Activated CD4-positive, alpha-beta T cell treated with anti-CD3 and anti-CD28 coated beads, Interleukin-2, amount 10 ng/mL, durations not matched to agents 24 days and 14 days (primary cell): Measurements from ENCODE around the gene CRAMP1. TPM values are rescaled to one million over a fixed set of nuclear protein-coding genes. Genes with fewer than 3 reads are reported as not detected.

Experiments
- DNase-seq: peaks from one replicate; pipeline ENCODE4 v3.0.0; 2022
- H3K27ac Mint-ChIP-seq: one replicate; pipeline ENCODE4 v1.8.0; 2022; ENCODE audit warnings: mild to moderate bottlenecking, mixed read lengths
- H3K27me3 Mint-ChIP-seq: one replicate; pipeline ENCODE4 v1.8.0; 2022; ENCODE audit warnings: mixed read lengths
- H3K36me3 Mint-ChIP-seq: one replicate; pipeline ENCODE4 v1.8.0; 2022; ENCODE audit warnings: low read depth, mild to moderate bottlenecking, mixed read lengths
- H3K4me1 Mint-ChIP-seq: one replicate; pipeline ENCODE4 v1.8.0; 2021; ENCODE audit warnings: mixed read lengths
- H3K4me3 Mint-ChIP-seq: one replicate; pipeline ENCODE4 v1.8.0; 2022; ENCODE audit warnings: mild to moderate bottlenecking, moderate library complexity, mixed read lengths
- H3K9me3 Mint-ChIP-seq: one replicate; pipeline ENCODE4 v1.8.0; 2021; ENCODE audit warnings: mixed read lengths
- intact Hi-C: fragments of 100-400 bp; cut with micrococcal nuclease; formaldehyde crosslinking; loops from one replicate; pipeline ENCODE4 v1.15.1; 2023
- total RNA-seq: library from RNA; stranded (reverse); gene quantifications from 2 replicates; pipeline ENCODE4 v1.2.3, GENCODE V29; 2022

The CRAMP1 gene
- total RNA-seq, 1 donor from 2014 or later: 36.7 TPM

DNA sequence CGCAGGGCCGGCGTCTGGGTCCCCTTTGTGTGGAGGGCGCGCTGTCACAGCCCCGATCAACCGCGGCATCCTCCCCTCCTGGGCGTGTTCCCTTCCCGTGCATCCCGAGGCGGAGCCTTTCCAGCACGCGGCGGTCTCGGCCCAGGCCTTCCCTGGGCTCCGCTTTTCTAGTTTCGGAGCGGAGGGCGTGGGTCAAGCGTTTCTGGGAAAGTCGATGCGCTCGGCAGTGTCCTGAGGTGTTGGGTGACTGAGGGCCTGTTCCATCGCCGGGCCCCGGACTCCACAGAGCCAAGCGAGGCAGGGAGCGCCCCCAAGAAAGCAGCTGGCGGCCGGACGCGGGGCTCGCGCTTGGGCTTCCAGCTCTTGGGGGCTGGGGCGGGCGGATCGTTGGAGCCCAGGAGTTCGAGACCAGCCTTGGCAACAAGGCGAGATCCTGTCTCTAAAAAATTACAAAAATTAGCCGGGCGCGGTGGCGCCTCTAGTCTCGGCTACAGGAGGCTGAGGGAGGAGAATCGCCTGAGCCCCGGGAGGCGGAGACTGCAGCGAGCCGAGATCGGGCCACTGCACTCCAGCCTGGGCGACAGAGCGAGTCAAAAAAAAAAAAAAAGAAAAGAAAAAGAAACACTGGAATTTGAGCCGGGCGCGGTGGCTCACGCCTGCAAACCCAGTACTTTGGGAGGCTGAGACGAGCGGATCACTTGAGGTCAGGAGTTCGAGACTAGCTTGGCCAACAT lies 1.1 kb upstream of the CRAMP1 start:
- no peaks in the 10 kb centered on the region for H3K27me3 Mint-ChIP-seq
- peak overlapping the region; percentile 100 for H3K27ac Mint-ChIP-seq
- H3K4me3 Mint-ChIP-seq: peak overlapping the region; percentile 95
- intact Hi-C loops: loop anchor here (2.0 to 5.0 kb wide), 3 partner anchors 68 to 304 kb away; partner anchors contain the start of genes TELO2 and UBE2I
- peaks cover 16% of the 10 kb centered on the region for H3K36me3 Mint-ChIP-seq
- DNase-seq: no peak
- peaks cover 4% of the 10 kb centered on the region for H3K9me3 Mint-ChIP-seq
- H3K4me1 Mint-ChIP-seq: peaks cover 28% of the 10 kb centered on the region

DNA sequence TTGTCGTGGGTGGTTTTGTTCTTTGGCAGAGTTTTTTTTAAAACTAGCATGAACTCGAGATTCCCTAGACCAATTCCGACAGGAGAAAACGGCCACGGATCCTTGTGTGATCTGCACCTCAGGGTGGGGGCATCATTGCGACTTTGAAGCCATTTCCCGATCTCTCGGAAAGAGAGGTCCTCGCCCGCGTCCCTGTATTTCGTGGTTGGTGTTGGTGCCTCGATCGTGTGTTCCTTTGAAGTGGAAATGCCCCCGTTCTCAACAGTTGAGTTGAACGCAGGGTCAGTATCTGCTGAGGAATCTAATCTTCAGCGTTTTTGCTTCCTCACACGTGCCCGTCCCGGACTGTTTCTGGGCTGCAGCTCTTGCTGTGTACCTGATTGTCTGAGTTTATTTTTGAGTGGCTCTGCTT lies 1.1 kb downstream of the CRAMP1 start:
- H3K4me1 Mint-ChIP-seq: peaks cover 28% of the 10 kb centered on the region
- peak; percentile 70 for DNase-seq
- H3K36me3 Mint-ChIP-seq: peaks cover 25% of the 10 kb centered on the region
- peak overlapping the region; percentile 87 for H3K27ac Mint-ChIP-seq
- peaks cover 4% of the 10 kb centered on the region for H3K9me3 Mint-ChIP-seq
- intact Hi-C loops: loop anchor here (2.0 to 5.0 kb wide), 5 partner anchors 78 to 306 kb away; partner anchors contain the start of genes EME2, MRPS34, UBE2I and UQCC4
- H3K27me3 Mint-ChIP-seq: no peaks in the 10 kb centered on the region
- peak overlapping the region; percentile 96 for H3K4me3 Mint-ChIP-seq

DNA sequence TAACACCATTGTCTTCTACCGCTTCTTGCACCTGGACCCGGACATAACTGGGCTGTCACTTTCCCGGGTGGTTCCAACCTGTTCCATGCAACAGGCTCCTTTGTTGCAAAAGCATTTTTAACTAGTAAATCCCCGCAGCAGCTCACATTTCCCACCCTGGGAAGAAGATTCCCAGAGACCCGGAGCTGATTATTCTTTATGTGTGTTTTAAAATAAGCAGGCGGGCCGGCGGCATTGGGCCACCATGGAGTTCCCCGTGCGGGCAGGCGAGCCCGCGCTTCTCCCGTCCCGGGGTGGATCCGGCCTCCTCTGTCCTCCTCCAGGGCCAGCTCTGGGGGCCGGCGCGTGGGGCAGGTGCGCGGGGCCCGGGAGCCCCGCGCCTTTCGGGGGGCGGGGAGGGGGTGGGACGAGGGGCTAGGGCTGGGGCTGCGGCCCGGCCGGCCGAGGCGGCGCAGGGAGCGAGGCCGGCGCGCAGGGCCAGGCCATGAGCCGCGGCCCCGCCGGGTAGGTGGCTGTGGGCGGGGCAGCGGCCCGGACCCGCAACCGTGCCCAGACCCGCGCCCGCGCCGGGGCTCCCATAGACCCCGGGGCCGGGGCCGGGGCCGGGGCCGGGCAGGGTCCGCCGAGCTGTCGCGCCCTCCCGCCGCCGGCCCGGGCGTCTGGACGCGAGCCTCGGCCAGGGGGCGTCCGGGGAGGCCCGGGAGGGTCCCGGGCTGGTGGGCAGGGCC lies 1.7 kb downstream of the CRAMP1 start:
- Mint-ChIP-seq H3K4me1 (peaks cover 30% of the 10 kb centered on the region), H3K9me3 (peaks cover 4% of the 10 kb centered on the region), H3K27ac (peak overlapping the region; percentile 87), H3K4me3 (peak overlapping the region; percentile 96), H3K36me3 (peaks cover 29% of the 10 kb centered on the region), H3K27me3 (no peaks in the 10 kb centered on the region)
- intact Hi-C loops: loop anchor here (2.0 to 5.0 kb wide), 5 partner anchors 79 to 307 kb away; partner anchors contain the start of genes EME2, MRPS34, UBE2I and UQCC4
- peak; percentile 79 for DNase-seq

DNA sequence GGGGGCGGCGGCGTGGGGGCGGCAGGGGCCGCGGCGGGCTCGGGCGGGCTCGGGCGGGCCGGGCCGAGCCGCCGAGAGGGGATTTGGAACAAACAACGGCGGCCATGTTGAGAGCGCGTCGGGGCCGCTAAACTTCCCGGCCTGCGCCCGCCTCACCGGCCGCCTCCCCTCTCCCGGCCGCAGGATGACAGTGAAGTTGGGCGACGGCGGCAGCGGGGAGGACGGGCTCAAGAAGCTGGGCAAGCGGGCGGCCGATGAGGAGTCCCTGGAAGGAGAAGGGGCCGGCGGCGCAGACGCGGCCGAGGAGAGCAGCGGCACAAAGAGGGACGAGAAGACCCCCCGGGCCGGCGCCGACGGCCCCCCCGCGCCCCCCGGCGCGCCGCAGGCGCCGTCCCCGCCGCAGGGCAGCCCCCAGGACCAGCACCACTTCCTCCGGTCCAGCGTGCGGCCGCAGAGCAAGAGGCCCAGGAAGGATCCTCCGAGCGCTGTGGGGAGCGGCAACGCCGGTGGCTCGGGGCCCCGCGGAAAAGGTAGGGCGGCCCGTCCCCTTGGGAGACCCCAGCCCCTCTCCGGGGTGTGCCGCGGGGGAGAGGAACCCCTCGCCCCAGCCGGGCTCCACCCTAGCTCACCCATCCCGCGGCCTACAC lies 2.4 kb downstream of the CRAMP1 start:
- H3K4me3 Mint-ChIP-seq: peak overlapping the region; percentile 87
- H3K9me3 Mint-ChIP-seq: peaks cover 4% of the 10 kb centered on the region
- peaks cover 33% of the 10 kb centered on the region for H3K36me3 Mint-ChIP-seq
- intact Hi-C loops: loop anchor here (5.0 kb wide), 1 partner anchor 307 kb away; the partner anchor contains the start of gene UBE2I
- peak; percentile 79 for DNase-seq
- peak overlapping the region; percentile 55 for H3K27ac Mint-ChIP-seq
- peaks cover 30% of the 10 kb centered on the region for H3K4me1 Mint-ChIP-seq
- H3K27me3 Mint-ChIP-seq: no peaks in the 10 kb centered on the region

DNA sequence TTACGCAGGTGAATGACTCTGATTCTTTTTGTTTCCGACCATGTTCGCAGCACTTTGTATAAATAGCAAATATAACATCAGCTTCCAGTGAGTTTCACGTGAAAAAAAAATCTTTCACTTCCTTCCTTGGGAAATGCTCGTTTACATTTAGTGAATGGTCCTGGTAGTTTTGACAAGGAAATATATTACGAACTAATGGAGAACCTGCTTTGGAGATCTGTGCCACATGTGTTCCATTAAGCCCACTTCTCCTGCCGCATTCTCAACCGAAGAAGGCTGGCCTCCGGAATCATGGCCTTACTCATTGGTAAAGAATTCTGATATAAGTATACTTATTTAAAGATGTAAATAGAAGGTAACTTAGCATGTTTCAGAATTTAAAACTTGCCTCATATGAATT lies 3.6 kb downstream of the CRAMP1 start:
- H3K4me1 Mint-ChIP-seq: peaks cover 33% of the 10 kb centered on the region
- no peaks in the 10 kb centered on the region for H3K27me3 Mint-ChIP-seq
- H3K27ac Mint-ChIP-seq: no peak overlapping the region
- DNase-seq: no peak
- H3K9me3 Mint-ChIP-seq: peaks cover 4% of the 10 kb centered on the region
- peaks cover 42% of the 10 kb centered on the region for H3K36me3 Mint-ChIP-seq
- intact Hi-C loops: no loop called here
- H3K4me3 Mint-ChIP-seq: peak overlapping the region; percentile 80

DNA sequence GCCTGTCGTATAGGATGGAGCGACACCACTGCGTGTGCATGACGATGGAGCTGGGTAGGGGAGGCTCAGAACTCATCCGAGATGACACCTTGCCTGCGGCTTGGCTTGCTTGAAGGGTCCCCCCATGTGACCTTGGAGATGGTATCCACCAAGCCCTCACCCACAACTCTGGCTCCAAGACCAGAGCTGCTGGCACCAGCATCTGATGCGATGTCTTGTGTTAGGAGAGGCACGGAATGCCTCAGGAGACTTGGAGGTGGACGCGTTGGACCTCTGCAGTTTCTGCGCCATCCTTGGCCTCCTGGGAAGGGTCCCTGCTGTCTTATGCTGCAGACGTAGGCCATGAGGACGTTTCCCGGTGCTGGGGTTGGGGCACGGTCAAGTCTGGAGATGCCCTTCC lies 7.8 kb downstream of the CRAMP1 start:
- Mint-ChIP-seq H3K27me3 (no peaks in the 10 kb centered on the region), H3K27ac (no peak overlapping the region), H3K9me3 (no peaks in the 10 kb centered on the region), H3K4me1 (peaks cover 30% of the 10 kb centered on the region), H3K4me3 (no peak overlapping the region), H3K36me3 (peaks cover 50% of the 10 kb centered on the region)
- intact Hi-C loops: no loop called here
- DNase-seq: no peak

DNA sequence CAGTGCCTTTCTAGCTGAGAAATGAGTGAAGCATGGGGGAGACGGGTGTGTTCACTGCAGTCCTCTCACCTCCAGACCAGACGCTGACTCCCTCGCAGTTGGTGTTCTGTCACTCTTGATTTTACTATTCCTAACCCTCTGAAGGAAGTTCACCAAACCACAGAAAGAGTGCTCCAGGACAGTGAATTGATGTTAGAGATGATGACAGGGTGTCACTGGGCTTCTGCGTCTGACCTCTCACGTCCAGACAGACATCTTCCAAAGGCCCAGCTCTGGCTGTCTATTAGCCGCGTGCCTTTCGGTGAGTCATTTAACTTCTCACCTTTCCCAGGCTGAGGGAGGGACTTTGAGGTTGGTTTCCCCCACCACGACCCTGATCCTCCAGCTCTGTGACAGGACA lies 8.2 kb downstream of the CRAMP1 start:
- Mint-ChIP-seq H3K27ac (no peak overlapping the region), H3K4me3 (no peak overlapping the region), H3K4me1 (peaks cover 26% of the 10 kb centered on the region), H3K27me3 (no peaks in the 10 kb centered on the region), H3K36me3 (peaks cover 49% of the 10 kb centered on the region), H3K9me3 (no peaks in the 10 kb centered on the region)
- intact Hi-C loops: no loop called here
- DNase-seq: no peak

DNA sequence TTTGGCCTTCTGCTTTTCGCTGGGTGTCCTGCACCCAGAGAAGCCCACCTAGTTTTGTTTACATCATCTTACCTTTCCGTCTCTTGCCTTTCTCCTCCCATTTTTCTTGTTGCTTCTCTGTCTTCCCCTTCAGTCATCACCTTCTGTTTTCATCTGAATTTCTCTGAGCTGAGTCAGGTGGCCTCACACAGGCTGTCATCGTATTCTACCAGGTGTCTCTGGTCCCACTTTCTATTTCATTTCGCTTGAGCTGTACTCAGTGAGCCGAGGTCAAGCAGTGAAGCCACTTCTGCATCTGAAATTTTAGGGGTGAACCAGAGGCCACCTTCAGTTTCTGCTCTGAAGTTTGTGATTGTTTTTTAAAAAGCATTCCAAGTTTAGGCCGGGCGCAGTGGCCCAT lies 9.7 kb downstream of the CRAMP1 start:
- Mint-ChIP-seq H3K27ac (no peak overlapping the region), H3K4me3 (no peak overlapping the region), H3K9me3 (no peaks in the 10 kb centered on the region), H3K27me3 (no peaks in the 10 kb centered on the region), H3K36me3 (peaks cover 51% of the 10 kb centered on the region), H3K4me1 (peaks cover 22% of the 10 kb centered on the region)
- no peak for DNase-seq
- intact Hi-C loops: no loop called here

DNA sequence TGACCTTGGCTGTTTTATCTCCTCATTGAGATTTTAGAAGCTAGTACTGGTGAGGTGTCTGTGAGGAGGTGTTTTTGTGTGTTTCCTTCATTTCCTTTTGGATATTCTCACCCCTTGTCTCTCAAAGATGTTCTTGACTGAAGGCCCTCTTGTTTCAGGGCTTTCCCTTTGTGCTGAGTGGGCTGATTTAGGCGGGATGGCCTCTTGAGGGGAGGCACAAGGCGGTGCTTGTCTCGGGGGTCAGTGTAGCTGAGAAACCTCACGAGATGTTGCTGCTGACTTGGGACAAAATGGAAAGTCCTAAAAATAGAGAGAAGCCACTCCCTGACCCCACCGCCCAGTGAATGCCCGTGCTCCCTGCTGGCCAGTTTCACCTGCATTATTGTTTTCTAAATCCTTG lies 14.2 kb downstream of the CRAMP1 start:
- intact Hi-C loops: no loop called here
- Mint-ChIP-seq H3K4me3 (no peak overlapping the region), H3K36me3 (peaks cover 33% of the 10 kb centered on the region), H3K4me1 (peaks cover 6% of the 10 kb centered on the region), H3K27ac (no peak overlapping the region), H3K9me3 (no peaks in the 10 kb centered on the region), H3K27me3 (no peaks in the 10 kb centered on the region)
- DNase-seq: no peak

DNA sequence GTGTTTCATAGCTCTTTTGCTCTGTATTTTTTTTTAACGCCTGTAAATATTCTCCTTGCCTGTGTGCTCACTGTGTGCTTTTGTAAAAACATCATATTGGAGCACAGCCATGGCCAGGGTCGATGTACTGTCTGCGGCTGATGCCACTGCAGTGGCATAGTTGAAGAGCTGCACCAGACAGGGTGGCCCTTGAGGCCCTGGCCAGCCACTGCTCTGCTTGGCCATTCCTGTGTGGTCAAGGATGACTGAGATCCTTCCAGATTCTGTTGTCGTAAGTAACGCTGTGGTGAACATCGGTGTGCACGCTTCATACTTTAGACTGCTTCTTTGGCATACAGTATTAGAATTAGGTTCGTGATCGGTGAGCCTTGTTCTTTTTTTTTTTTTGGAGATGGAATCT lies 14.6 kb downstream of the CRAMP1 start:
- peaks cover 33% of the 10 kb centered on the region for H3K36me3 Mint-ChIP-seq
- DNase-seq: no peak
- no peaks in the 10 kb centered on the region for H3K9me3 Mint-ChIP-seq
- H3K4me3 Mint-ChIP-seq: no peak overlapping the region
- no peaks in the 10 kb centered on the region for H3K27me3 Mint-ChIP-seq
- intact Hi-C loops: no loop called here
- peaks cover 6% of the 10 kb centered on the region for H3K4me1 Mint-ChIP-seq
- H3K27ac Mint-ChIP-seq: no peak overlapping the region

DNA sequence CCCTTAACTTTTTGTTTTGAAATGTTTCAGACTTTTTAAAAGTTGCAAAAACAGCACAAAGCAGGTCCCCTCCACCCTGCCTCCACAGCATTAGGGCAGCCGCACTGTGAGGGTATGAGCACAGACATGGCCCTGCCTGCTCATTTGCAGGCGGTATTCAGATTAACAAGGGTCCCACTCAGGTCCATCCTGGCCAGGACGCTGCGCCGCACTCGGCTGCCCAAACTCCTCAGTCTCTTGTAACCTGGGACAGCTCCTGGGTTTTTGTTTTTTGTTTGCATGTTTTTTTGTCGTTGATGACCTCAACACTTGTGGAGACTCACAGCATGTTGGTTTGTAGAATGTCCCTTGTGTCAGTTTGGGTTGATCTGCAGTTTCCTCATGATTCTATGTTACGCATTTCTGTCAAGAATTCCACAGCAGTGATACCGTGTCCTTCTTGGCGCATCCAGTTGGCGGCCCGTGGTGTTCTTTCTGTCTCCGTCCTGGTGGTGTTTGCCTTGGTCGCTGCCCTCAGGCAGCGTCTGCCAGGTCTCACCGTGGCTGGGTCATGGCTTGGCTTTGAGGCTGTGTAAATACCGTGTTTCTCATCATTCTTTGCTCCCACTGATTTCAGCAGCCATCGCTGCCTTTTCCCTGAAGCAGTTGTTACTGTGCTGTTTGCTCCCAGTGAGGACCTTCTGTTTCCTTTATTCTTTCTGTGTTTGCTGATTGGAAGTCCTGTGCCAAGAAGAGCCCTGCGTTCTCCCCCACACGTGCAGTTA lies 18.5 kb downstream of the CRAMP1 start:
- H3K36me3 Mint-ChIP-seq: peaks cover 48% of the 10 kb centered on the region
- intact Hi-C loops: no loop called here
- H3K9me3 Mint-ChIP-seq: no peaks in the 10 kb centered on the region
- H3K4me3 Mint-ChIP-seq: no peak overlapping the region
- no peak overlapping the region for H3K27ac Mint-ChIP-seq
- DNase-seq: no peak
- peaks cover 4% of the 10 kb centered on the region for H3K4me1 Mint-ChIP-seq
- no peaks in the 10 kb centered on the region for H3K27me3 Mint-ChIP-seq

DNA sequence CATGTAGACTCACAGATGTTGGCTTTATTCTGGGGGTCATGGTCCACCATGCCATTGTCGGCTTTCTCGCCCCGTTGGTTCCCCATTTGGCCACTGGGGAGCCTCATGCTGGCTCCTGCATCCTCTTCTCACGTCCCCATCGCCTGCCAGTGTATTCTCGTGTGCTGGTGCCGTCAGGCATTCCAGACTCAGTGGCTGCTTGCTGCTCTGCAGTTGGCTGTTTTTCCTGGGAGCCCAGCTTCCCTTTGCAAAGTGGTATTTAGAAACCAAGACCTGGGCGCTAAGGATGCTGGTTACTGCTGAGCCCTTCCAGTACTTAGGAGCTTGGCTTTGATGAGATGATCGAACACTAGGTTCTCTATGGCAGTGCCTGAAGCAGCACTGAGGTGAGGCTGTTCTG lies 19.1 kb downstream of the CRAMP1 start:
- Mint-ChIP-seq H3K27me3 (no peaks in the 10 kb centered on the region), H3K27ac (no peak overlapping the region), H3K4me1 (peaks cover 4% of the 10 kb centered on the region), H3K9me3 (no peaks in the 10 kb centered on the region), H3K36me3 (peaks cover 46% of the 10 kb centered on the region), H3K4me3 (no peak overlapping the region)
- intact Hi-C loops: no loop called here
- DNase-seq: no peak

DNA sequence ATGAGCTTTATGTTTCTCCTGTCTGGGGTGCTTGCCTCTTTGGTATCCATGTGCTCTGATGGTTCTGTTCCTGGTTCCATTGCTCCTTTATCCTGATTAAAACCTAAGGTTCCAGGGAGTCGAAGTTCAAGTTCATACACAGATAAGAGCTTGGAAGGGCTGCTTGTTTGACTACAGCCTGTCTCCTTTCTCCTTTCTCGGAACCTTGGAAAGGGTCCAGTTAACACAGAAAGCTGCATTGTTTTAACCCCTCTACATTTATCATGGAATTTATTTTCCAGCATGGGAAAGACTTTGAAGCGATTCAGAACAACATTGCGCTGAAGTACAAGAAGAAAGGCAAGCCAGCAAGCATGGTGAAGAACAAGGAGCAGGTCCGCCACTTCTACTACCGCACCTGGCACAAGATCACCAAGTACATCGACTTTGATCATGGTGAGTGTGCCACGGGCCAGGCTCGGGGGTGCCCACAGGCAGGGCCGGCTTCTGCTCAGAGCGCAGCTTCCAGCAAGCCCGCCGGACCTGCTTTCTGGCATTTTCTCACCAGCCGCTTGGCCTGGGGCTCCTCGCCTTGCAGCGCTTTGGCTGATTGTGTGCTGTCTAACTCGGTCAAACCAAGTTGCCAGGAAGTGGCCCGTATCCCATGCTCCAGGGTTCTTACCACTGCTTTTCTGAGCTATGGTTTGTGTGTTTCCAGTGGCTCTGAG lies 19.9 kb downstream of the CRAMP1 start:
- Mint-ChIP-seq H3K9me3 (no peaks in the 10 kb centered on the region), H3K27me3 (no peaks in the 10 kb centered on the region), H3K36me3 (peaks cover 39% of the 10 kb centered on the region), H3K4me1 (peaks cover 4% of the 10 kb centered on the region), H3K27ac (no peak overlapping the region), H3K4me3 (no peak overlapping the region)
- no peak for DNase-seq
- intact Hi-C loops: no loop called here
